ENCODE measurements around the gene MEGF10.
A peak's percentile ranks its signal among the peaks of the same experiment; 100 is the strongest.

Gene MEGF10

GRCh38 chr5:127446626-127447025, 156.0 kb downstream of the MEGF10 start:
- no peak for DNase-seq

GRCh38 chr5:127447827-127448226, 157.2 kb downstream of the MEGF10 start:
- no peak for DNase-seq

GRCh38 chr5:127450046-127450445, 159.4 kb downstream of the MEGF10 start:
- no peak for DNase-seq

- no peak for DNase-seq
These were observed 160.5 kb downstream of the MEGF10 start for GRCh38 chr5:127451096-127451495.

GRCh38 chr5:127452626-127453025, 162.0 kb downstream of the MEGF10 start:
- DNase-seq: no peak

GRCh38 chr5:127471211-127471610, 180.6 kb downstream of the MEGF10 start:
- DNase-seq: no peak

- DNase-seq: no peak
These were observed 182.1 kb downstream of the MEGF10 start for GRCh38 chr5:127472700-127473099.

GRCh38 chr5:127486471-127486870, 195.9 kb downstream of the MEGF10 start:
- peak; percentile 34 for DNase-seq

- DNase-seq: peak; percentile 65
These were observed 202.5 kb downstream of the MEGF10 start for GRCh38 chr5:127492854-127493738.

- no peak for DNase-seq
These were observed 208.0 kb downstream of the MEGF10 start for GRCh38 chr5:127498548-127498947.

- DNase-seq: no peak
These were observed 215.3 kb downstream of the MEGF10 start for GRCh38 chr5:127505905-127506304.

- no peak for DNase-seq
These were observed 216.0 kb downstream of the MEGF10 start for GRCh38 chr5:127506616-127507015.

GRCh38 chr5:127508644-127509373, 218.2 kb downstream of the MEGF10 start:
- no peak for DNase-seq

Measured in midbrain (tissue), 1 donor.